SK-N-SH treated with all-trans-retinoic acid at 6 μM for 48 hours (cell line): ENCODE data around the gene SLC25A31.

Experiments
- ATAC-seq: fragments of 200-7000 bp; cut with Tn5 transposase; 3 replicates; pipeline ENCODE4 v1.9.1; 2020; ENCODE audit warnings: mild to moderate bottlenecking, moderate library complexity
- BACH2 ChIP-seq: fragments of 250-450 bp; sonication (Bioruptor Pico); IDR thresholded peaks from 2 replicates; pipeline ENCODE4 v1.9.0; 2021; ENCODE audit warnings: mild to moderate bottlenecking, borderline replicate concordance
- CSDC2 ChIP-seq: fragments of 250-450 bp; sonication (Bioruptor Pico); IDR thresholded peaks from 2 replicates; pipeline ENCODE4 v1.5.0; 2020; ENCODE audit warnings: mild to moderate bottlenecking, moderate library complexity
- GLIS3 ChIP-seq: fragments of 250-450 bp; sonication (Bioruptor Pico); IDR thresholded peaks from 2 replicates; pipeline ENCODE4 v1.5.0; 2020; ENCODE audit warnings: mild to moderate bottlenecking, moderate library complexity
- OSR1 ChIP-seq: fragments of 250-450 bp; sonication (Bioruptor Pico); IDR thresholded peaks from 2 replicates; pipeline ENCODE4 v1.8.0; 2022; ENCODE audit warnings: moderate library complexity, mild to moderate bottlenecking, inconsistent platforms
- POU6F1 ChIP-seq: fragments of 250-450 bp; sonication (Bioruptor Pico); IDR thresholded peaks from 2 replicates; pipeline ENCODE4 v1.8.0; 2021; ENCODE audit warnings: low read depth, mild to moderate bottlenecking, moderate library complexity, borderline replicate concordance
- PPARA ChIP-seq: fragments of 250-450 bp; sonication (Bioruptor Pico); IDR thresholded peaks from 2 replicates; pipeline ENCODE4 v1.5.0; 2020; ENCODE audit warnings: mild to moderate bottlenecking, borderline replicate concordance
- SNAI2 ChIP-seq: fragments of 250-450 bp; sonication (Bioruptor Pico); IDR thresholded peaks from 2 replicates; pipeline ENCODE4 v1.5.0; 2020; ENCODE audit warnings: mild to moderate bottlenecking, moderate library complexity
- TSHZ2 ChIP-seq: fragments of 250-450 bp; sonication (Bioruptor Pico); IDR thresholded peaks from 2 replicates; pipeline ENCODE4 v1.5.0; 2020; ENCODE audit warnings: mild to moderate bottlenecking, moderate library complexity
- ZC3H10 ChIP-seq: fragments of 250-450 bp; sonication (Bioruptor Pico); IDR thresholded peaks from 2 replicates; pipeline ENCODE4 v1.5.1; 2021; ENCODE audit warnings: mild to moderate bottlenecking, moderate library complexity
- ZFP30 ChIP-seq: fragments of 450-650 bp; formaldehyde crosslinking; IDR thresholded peaks from 2 replicates; pipeline ENCODE4 v1.5.0; 2022; ENCODE audit warnings: mild to moderate bottlenecking, moderate library complexity
- ZNF8 ChIP-seq: fragments of 450-650 bp; formaldehyde crosslinking; IDR thresholded peaks from 2 replicates; pipeline ENCODE4 v1.5.0; 2020; ENCODE audit warnings: mild to moderate bottlenecking, moderate library complexity
- TF ChIP-seq, protein P1 (sequence below): fragments of 250-450 bp; sonication (Bioruptor Pico); IDR thresholded peaks from 2 replicates; pipeline ENCODE4 v1.8.0; 2020; ENCODE audit warnings: mild to moderate bottlenecking, moderate library complexity, borderline replicate concordance
- TF ChIP-seq, protein P2 (sequence below): fragments of 250-450 bp; sonication (Bioruptor Pico); IDR thresholded peaks from 2 replicates; pipeline ENCODE4 v1.5.1; 2021; ENCODE audit warnings: mild to moderate bottlenecking, moderate library complexity
- TF ChIP-seq, protein P3 (sequence below): fragments of 250-450 bp; sonication (Bioruptor Pico); IDR thresholded peaks from 2 replicates; pipeline ENCODE4 v1.5.1; 2020; ENCODE audit warnings: low read depth, mild to moderate bottlenecking, moderate library complexity

SLC25A31 gene

DNA sequence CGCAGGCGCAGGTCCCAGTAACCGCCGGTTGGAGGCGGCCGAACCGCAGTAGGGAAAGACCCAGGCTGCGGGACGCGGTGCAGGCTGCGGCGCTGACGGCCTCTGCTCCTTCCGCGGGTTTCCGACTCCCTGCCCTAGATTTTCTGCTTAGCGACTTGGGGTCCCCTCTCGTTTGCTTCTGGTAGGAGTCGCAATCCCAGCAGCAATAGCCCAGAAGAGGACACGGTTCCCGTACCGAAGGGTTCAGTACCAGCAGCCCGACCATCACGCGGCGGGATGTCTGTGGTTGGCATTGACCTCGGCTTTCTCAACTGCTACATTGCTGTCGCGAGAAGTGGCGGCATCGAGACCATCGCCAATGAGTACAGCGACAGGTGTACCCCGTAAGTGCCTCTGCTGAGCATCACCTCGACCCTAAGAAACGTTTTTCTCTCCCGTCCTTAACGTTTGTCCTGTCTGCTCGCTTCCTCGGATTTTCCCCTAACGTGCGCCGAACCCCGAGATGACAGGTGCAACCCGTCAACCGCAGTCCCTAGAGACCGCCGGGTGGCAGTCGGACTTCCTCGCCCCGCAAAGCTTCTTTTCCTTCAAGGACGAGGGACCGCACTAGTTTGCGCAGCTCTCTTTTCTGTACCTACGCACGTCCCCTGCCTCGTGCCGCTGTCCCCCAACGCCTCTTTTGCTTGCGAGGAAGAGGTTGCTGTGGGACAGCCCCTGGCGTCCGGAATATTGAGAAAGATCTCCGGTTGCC is 52.2 kb downstream of the SLC25A31 start, which contains the start of gene HSPA4L:
Gene HSPA4L, plus strand, starts transcription at position 48 of the 751 bp plus-strand sequence. Its CDS starts 229 bp downstream, at position 277.
- peak; percentile 76 for ATAC-seq
- TF ChIP-seq PPARA (CRISPR knock-in tag), result no peak
- 0 out of 2 replicates have a peak, but pooled peaks have one; percentile 34 for TF ChIP-seq CSDC2 (CRISPR knock-in tag)
- TF ChIP-seq SNAI2, result peak; percentile 66; the same call in 1 of the 2 replicates
- TF ChIP-seq ZNF8 (CRISPR knock-in tag), result no peak
- TF ChIP-seq ZFP30 (CRISPR knock-in tag), result no peak

DNA sequence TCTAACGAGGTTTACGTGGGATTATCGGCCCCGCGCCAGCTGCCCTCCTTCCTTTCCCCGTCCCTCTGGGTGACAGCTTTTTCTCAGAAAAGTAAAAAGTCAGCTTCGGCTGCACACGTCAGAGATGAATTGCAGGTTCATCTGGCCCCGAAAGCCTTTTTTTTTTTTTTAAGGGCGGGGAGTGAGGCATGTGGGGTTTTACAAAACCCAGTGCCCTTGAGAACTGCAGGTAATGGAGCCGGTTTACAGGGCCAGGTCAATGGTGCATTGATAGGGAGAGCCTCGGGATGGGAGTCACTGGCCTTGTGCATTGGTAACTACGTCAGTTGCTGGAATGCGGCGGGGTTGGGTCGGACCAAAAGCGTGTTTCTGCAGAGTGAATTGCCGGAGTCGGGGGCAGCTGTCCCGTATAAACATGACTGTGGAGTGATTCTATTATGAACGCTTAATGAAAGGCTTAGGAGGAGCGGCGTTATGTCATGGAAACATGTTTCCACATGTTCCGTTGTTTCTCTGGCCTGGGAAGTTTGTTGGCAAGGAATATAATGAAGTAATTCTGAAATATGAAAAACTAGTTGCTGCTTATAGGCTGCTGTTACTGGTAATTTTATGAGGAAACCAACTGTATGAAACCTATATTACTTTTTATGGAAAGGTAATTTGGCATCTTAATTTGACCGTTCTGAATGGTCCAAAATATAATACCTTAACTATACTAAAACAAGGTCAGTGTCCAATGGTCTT is 53.0 kb downstream of the SLC25A31 start:
- ATAC-seq, result peak; percentile 44
- no peak for TF ChIP-seq GLIS3 (CRISPR knock-in tag)
- TF ChIP-seq BACH2 (CRISPR knock-in tag), result no peak
- no peak for TF ChIP-seq OSR1 (CRISPR knock-in tag)
- TF ChIP-seq POU6F1, result no peak
- TF ChIP-seq, protein P1, sequence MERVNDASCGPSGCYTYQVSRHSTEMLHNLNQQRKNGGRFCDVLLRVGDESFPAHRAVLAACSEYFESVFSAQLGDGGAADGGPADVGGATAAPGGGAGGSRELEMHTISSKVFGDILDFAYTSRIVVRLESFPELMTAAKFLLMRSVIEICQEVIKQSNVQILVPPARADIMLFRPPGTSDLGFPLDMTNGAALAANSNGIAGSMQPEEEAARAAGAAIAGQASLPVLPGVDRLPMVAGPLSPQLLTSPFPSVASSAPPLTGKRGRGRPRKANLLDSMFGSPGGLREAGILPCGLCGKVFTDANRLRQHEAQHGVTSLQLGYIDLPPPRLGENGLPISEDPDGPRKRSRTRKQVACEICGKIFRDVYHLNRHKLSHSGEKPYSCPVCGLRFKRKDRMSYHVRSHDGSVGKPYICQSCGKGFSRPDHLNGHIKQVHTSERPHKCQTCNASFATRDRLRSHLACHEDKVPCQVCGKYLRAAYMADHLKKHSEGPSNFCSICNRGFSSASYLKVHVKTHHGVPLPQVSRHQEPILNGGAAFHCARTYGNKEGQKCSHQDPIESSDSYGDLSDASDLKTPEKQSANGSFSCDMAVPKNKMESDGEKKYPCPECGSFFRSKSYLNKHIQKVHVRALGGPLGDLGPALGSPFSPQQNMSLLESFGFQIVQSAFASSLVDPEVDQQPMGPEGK, result no peak

DNA sequence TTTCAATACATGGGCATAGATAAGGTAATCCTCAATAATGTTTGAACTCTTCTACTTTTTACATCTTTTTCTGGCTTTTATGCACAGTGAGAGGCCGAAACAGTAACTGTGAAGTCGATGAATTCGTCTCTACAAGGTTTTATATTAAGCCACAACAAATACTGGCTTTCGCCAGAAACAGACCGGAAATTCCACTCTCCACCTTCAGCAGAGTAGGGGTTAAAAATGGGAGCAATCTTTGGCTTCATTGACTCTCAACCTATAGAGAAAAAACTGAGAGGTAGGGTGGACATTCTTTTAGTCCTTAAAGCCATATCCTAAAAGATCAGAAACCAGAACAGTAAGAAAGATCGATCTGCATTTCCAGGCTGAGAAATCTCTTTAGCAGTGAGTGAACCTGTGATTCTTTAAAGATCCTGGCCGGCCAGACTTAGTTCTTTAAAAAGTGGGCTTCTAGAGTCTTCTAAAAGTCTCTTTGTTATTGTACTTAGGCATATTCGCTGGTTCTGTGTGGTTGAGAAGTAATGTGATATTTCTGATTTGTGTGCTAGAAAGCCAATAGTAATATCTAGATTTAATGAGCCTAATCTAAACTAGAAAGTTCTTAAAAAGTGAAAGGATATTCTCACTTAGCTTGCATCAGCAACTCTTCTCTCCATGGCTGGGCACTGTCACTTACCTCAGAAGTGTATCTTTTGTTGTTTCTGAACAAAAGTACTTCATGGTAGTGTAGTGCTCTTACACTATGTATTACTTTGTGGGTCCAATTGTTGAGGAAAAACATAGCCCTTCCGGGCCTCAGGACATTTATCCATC is 54.0 kb downstream of the SLC25A31 start:
- TF ChIP-seq SNAI2 (no peak), ZC3H10 (no peak), TSHZ2 (CRISPR knock-in tag) (no peak)
- TF ChIP-seq, protein P1, result no peak
- TF ChIP-seq, protein P2, sequence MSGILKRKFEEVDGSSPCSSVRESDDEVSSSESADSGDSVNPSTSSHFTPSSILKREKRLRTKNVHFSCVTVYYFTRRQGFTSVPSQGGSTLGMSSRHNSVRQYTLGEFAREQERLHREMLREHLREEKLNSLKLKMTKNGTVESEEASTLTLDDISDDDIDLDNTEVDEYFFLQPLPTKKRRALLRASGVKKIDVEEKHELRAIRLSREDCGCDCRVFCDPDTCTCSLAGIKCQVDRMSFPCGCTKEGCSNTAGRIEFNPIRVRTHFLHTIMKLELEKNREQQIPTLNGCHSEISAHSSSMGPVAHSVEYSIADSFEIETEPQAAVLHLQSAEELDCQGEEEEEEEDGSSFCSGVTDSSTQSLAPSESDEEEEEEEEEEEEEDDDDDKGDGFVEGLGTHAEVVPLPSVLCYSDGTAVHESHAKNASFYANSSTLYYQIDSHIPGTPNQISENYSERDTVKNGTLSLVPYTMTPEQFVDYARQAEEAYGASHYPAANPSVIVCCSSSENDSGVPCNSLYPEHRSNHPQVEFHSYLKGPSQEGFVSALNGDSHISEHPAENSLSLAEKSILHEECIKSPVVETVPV, result no peak
- TF ChIP-seq, protein P3, sequence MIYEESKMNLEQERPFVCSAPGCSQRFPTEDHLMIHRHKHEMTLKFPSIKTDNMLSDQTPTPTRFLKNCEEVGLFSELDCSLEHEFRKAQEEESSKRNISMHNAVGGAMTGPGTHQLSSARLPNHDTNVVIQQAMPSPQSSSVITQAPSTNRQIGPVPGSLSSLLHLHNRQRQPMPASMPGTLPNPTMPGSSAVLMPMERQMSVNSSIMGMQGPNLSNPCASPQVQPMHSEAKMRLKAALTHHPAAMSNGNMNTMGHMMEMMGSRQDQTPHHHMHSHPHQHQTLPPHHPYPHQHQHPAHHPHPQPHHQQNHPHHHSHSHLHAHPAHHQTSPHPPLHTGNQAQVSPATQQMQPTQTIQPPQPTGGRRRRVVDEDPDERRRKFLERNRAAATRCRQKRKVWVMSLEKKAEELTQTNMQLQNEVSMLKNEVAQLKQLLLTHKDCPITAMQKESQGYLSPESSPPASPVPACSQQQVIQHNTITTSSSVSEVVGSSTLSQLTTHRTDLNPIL (CRISPR knock-in tag), result no peak
- no peak for ATAC-seq
